ELF-1 (cell line): ENCODE measurements around the gene B3GNT7.
A peak's percentile ranks its signal among the peaks of the same experiment; 100 is the strongest.
"Not testable (repeated sequence)": the region's sequence is repeated elsewhere in the genome, so short reads cannot be mapped to it uniquely, and the experiment has no call there.

Experiments
- DNase-seq: peaks from one replicate; pipeline ENCODE4 v3.0.0-alpha.2; 2016; ENCODE audit warnings: low read depth, low spot score

Gene B3GNT7

GRCh38 chr2:231395188-231396057, at the start of gene B3GNT7:
Gene B3GNT7 (plus strand): TSS chr2:231395710. CDS start chr2:231395804, 94 bp downstream.
- no peak for DNase-seq

GRCh38 chr2:231347081-231347480, 48.4 kb upstream of the B3GNT7 start:
- DNase-seq: no peak

- no peak for DNase-seq
Observed at GRCh38 chr2:231347638-231348037, 47.9 kb upstream of the B3GNT7 start.

- no peak for DNase-seq
Observed at GRCh38 chr2:231348173-231348572, 47.3 kb upstream of the B3GNT7 start.

- DNase-seq: no peak
Observed at GRCh38 chr2:231348704-231349373, 46.7 kb upstream of the B3GNT7 start.

- not testable (repeated sequence) for DNase-seq
Observed at GRCh38 chr2:231349374-231349735, 46.2 kb upstream of the B3GNT7 start.

- no peak for DNase-seq
Observed at GRCh38 chr2:231351648-231352047, 43.9 kb upstream of the B3GNT7 start.

GRCh38 chr2:231353469-231353868, 42.0 kb upstream of the B3GNT7 start:
- DNase-seq: no peak

- DNase-seq: peak; percentile 79
Observed at GRCh38 chr2:231355508-231356465, 39.7 kb upstream of the B3GNT7 start.

- no peak for DNase-seq
Observed at GRCh38 chr2:231356466-231356844, 39.1 kb upstream of the B3GNT7 start.

GRCh38 chr2:231357048-231357447, 38.5 kb upstream of the B3GNT7 start:
- DNase-seq: no peak

GRCh38 chr2:231357931-231358330, 37.6 kb upstream of the B3GNT7 start:
- DNase-seq: no peak

GRCh38 chr2:231359441-231359840, 36.1 kb upstream of the B3GNT7 start:
- no peak for DNase-seq

- DNase-seq: no peak
Observed at GRCh38 chr2:231359948-231360347, 35.6 kb upstream of the B3GNT7 start.

- peak; percentile 60 for DNase-seq
Observed at GRCh38 chr2:231360401-231360800, 35.1 kb upstream of the B3GNT7 start.

- DNase-seq: no peak
Observed at GRCh38 chr2:231360881-231361371, 34.6 kb upstream of the B3GNT7 start.

GRCh38 chr2:231361701-231362554, 33.6 kb upstream of the B3GNT7 start:
- no peak for DNase-seq

- DNase-seq: no peak
Observed at GRCh38 chr2:231362555-231363184, 32.8 kb upstream of the B3GNT7 start.

- no peak for DNase-seq
Observed at GRCh38 chr2:231364061-231364460, 31.4 kb upstream of the B3GNT7 start.
